ENCODE results near the gene PIK3C2A. TPM values are rescaled to one million over a fixed set of nuclear protein-coding genes. Genes with fewer than 3 reads are reported as not detected.

Gene PIK3C2A
- total and polyA plus RNA-seq, 2 of the 8 experiments (the other 6 are each of a cell fraction or from before 2014, with no cell fraction given): 20.1 to 127 TPM

GRCh38 chr11:17229481-17230152 is 21.8 kb upstream of the PIK3C2A start:
- ChIA-PET POLR2A (ENCODE audit: partially characterized antibody) (interaction anchor here (0.8 to 1.0 kb wide), 2 partner anchors 47 to 137 kb away, joined by 3 read pairs; partner anchors contain the start of gene NUCB2), CTCF (ENCODE audit: partially characterized antibody) (interaction anchor here (0.6 to 2.9 kb wide), 31 partner anchors 11 to 977 kb away, joined by 3 to 29 read pairs (median 3); partner anchors contain the start of gene KCNJ11)
- Histone ChIP-seq H2BK20ac (ENCODE audit: low read length) (no peak overlapping the region), H3K23me2 (ENCODE audit: low read depth, low read length) (no peaks in the 10 kb centered on the region), H2AFZ (ENCODE audit: low read length) (no peak overlapping the region), H4K20me1 (replicated peaks in 1 of 2; ENCODE audit: control insufficient read depth in 1 of 2, insufficient read depth in 2 of 2, low read length in 2 of 2) (peaks cover 0 to 2% of the 10 kb centered on the region in 2 experiments), H3K18ac (ENCODE audit: extremely low read depth, low read length) (no peak overlapping the region), H3K9me3 (ENCODE audit: insufficient read depth in 2 of 2, low read depth in 1 of 2, low read length in 1 of 2) (no peaks in the 10 kb centered on the region), H2BK5ac (ENCODE audit: low read depth, low read length) (no peak overlapping the region), H3K4me1 (replicated peaks in 1 of 4; ENCODE audit: control insufficient read depth in 3 of 4, insufficient read depth in 4 of 4, low read length in 3 of 4) (no peaks in the 10 kb centered on the region), H4K5ac (ENCODE audit: insufficient read length, low read depth, low read length) (no peak overlapping the region), H3K27ac (ENCODE audit: low read depth, low read length) (no peak overlapping the region), H3K79me2 (ENCODE audit: control insufficient read depth in 1 of 2, insufficient read depth in 2 of 2, low read length in 2 of 2) (no peaks in the 10 kb centered on the region), H4K8ac (ENCODE audit: extremely low read depth, insufficient read depth, low read length) (no peak overlapping the region), H3K9ac (replicated peaks in 1 of 4; ENCODE audit: extremely low read depth in 1 of 4, low read depth in 3 of 4, low read length in 3 of 4) (no peak overlapping the region), H3K79me1 (ENCODE audit: low read depth, low read length) (no peaks in the 10 kb centered on the region), H2BK120ac (replicated peaks; ENCODE audit: low read depth, low read length) (no peak overlapping the region), H2BK12ac (ENCODE audit: low read depth, low read length) (no peak overlapping the region), H3K4ac (replicated peaks; ENCODE audit: insufficient read length, low read depth, low read length) (no peak overlapping the region), H3K36me3 (ENCODE audit: control insufficient read depth in 2 of 4, insufficient read depth in 4 of 4, low read length in 3 of 4) (no peaks in the 10 kb centered on the region), H3K56ac (replicated peaks; ENCODE audit: insufficient read length, low read depth, low read length) (no peak overlapping the region), H3K4me2 (ENCODE audit: insufficient read depth in 1 of 2, low read depth in 2 of 2, low read length in 2 of 2) (no peak overlapping the region), H3K23ac (ENCODE audit: insufficient read length) (no peak overlapping the region), H3K4me3 (ENCODE audit: extremely low read depth in 1 of 4, insufficient read depth in 2 of 4, low read depth in 3 of 4, low read length in 4 of 4) (no peak overlapping the region), H2BK15ac (ENCODE audit: low read length) (no peak overlapping the region), H4K91ac (replicated peaks; ENCODE audit: insufficient read length, low read length) (no peak overlapping the region), H2AK5ac (ENCODE audit: low read depth, low read length) (no peak overlapping the region), H3K14ac (ENCODE audit: insufficient read length) (no peak overlapping the region), H3K27me3 (replicated peaks in 1 of 4; ENCODE audit: control insufficient read depth in 3 of 4, extremely low read depth in 1 of 4, insufficient read depth in 3 of 4, low read length in 3 of 4) (no peaks in the 10 kb centered on the region)
- FAIRE-seq: no peak
- 79% methylated on average over 7 of the region's 7 CpGs; no CpG with 5 or more reads in 1 of the 2 experiments for WGBS, 2 experiments (ENCODE audit: extremely low coverage in 1 of 2, insufficient coverage in 1 of 2, insufficient read length in 1 of 2, insufficient replicate concordance in 2 of 2, low coverage in 1 of 2, low lambda C conversion rate in 2 of 2, missing lambda C conversion rate in 1 of 2)
- DNase-seq (ENCODE audit: low read depth in 1 of 2, low spot score in 2 of 2): no peak
- TF ChIP-seq SRF (IDR thresholded peaks at IDR 0.05; ENCODE audit: low read depth, low read length): no peak
- no peak for TF ChIP-seq E2F6 (IDR thresholded peaks at IDR 0.05)
- TF ChIP-seq SP4 (IDR thresholded peaks at IDR 0.05; ENCODE audit: low read length): no peak
- TF ChIP-seq EZH2 (IDR thresholded peaks at IDR 0.05; ENCODE audit: low read depth, low read length, severe bottlenecking): no peak
- TF ChIP-seq BCL11A (IDR thresholded peaks at IDR 0.05; ENCODE audit: low read depth in 2 of 2, low read length in 2 of 2): no peak
- no peak for TF ChIP-seq CHD2 (IDR thresholded peaks at IDR 0.05; ENCODE audit: low read length)
- no peak for TF ChIP-seq POLR2AphosphoS5 (IDR thresholded peaks at IDR 0.05; ENCODE audit: low read depth, low read length)
- TF ChIP-seq TAF7 (optimal IDR thresholded peaks at IDR 0.05; ENCODE audit: borderline replicate concordance, low read depth, low read length): no peak
- TF ChIP-seq CTBP2 (IDR thresholded peaks at IDR 0.05; ENCODE audit: borderline replicate concordance, insufficient read depth, insufficient read length, low read length): no peak
- no peak for TF ChIP-seq RNF2 (IDR thresholded peaks at IDR 0.05; ENCODE audit: borderline replicate concordance, low read depth, low read length, missing control alignments, poor library complexity, severe bottlenecking)
- no peak for TF ChIP-seq GABPA (IDR thresholded peaks at IDR 0.05; ENCODE audit: borderline replicate concordance, insufficient read depth, low read length)
- TF ChIP-seq KDM1A (IDR thresholded peaks at IDR 0.05; ENCODE audit: borderline replicate concordance, low read length): no peak

All from H1 (cell line).